Cardiac fibroblast (primary cell): ENCODE data around the gene SLC5A10.

Source experiments
- DNase-seq, 2 donors: peaks; one replicate each; pipeline versions ENCODE4 v3.0.0 to v3.0.0-alpha.2; 2010; ENCODE audit warnings: low read depth in 2 of 2
- H3K4me3 ChIP-seq, 2 donors: replicated peaks in 1 of 2; 1 replicate in 1 of 2; 2 replicates in 1 of 2; pipeline ENCODE4 v1.5.1; 2011; ENCODE audit warnings: low read depth in 2 of 2, low read length in 2 of 2, mild to moderate bottlenecking in 2 of 2, moderate library complexity in 1 of 2
- CTCF ChIP-seq: IDR thresholded peaks from one replicate; pipeline ENCODE4 v1.5.1; 2011; ENCODE audit warnings: low read depth, mild to moderate bottlenecking, low read length, inconsistent platforms

Gene SLC5A10

GRCh38 chr17:19005789-19006430 is 53.9 kb downstream of the SLC5A10 start:
- DNase-seq: no peak
- no peak for TF ChIP-seq CTCF
- no peak overlapping the region for H3K4me3 ChIP-seq

GRCh38 chr17:19006698-19007097 is 54.7 kb downstream of the SLC5A10 start:
- H3K4me3 ChIP-seq: no peak overlapping the region
- TF ChIP-seq CTCF: no peak
- DNase-seq: no peak

GRCh38 chr17:19009970-19010369 is 58.0 kb downstream of the SLC5A10 start:
- no peak for TF ChIP-seq CTCF
- no peak for DNase-seq
- no peak overlapping the region for H3K4me3 ChIP-seq

- peak; percentile 24 to 33 for DNase-seq
- no peak for TF ChIP-seq CTCF
- no peak overlapping the region for H3K4me3 ChIP-seq
Observed at GRCh38 chr17:19010729-19011505, 59.0 kb downstream of the SLC5A10 start.

GRCh38 chr17:19011581-19011980 is 59.6 kb downstream of the SLC5A10 start:
- no peak for DNase-seq
- H3K4me3 ChIP-seq: no peak overlapping the region
- no peak for TF ChIP-seq CTCF

GRCh38 chr17:19012171-19013080 is 60.5 kb downstream of the SLC5A10 start:
- no peak for DNase-seq
- TF ChIP-seq CTCF: no peak
- H3K4me3 ChIP-seq: no peak overlapping the region
